Subcutaneous adipose tissue (tissue), 4 donors: ENCODE measurements around the gene NT5DC1. TPM values are rescaled to one million over a fixed set of nuclear protein-coding genes. Genes with fewer than 3 reads are reported as not detected.

Source experiments
- total RNA-seq, 4 donors: library from RNA; depleted of rRNA; stranded (reverse); fragments of >200 nt; gene quantifications; one replicate each; pipeline ENCODE4 v1.1.0, GENCODE V29; 2016
- TF ChIP-seq, protein P1 (sequence below): fragments of 450-650 bp; IDR thresholded peaks from one replicate; pipeline ENCODE4 v1.5.1; 2016; ENCODE audit warnings: low read depth, mild to moderate bottlenecking, control low read depth, antibody characterized with exemption, moderate library complexity

NT5DC1 gene
- total RNA-seq, 4 donors from 2014 or later: 7.7 to 19.2 (median 11.0) TPM

GRCh38 chr6:116192786-116193185, 92.1 kb downstream of the NT5DC1 start:
- TF ChIP-seq, protein P1, sequence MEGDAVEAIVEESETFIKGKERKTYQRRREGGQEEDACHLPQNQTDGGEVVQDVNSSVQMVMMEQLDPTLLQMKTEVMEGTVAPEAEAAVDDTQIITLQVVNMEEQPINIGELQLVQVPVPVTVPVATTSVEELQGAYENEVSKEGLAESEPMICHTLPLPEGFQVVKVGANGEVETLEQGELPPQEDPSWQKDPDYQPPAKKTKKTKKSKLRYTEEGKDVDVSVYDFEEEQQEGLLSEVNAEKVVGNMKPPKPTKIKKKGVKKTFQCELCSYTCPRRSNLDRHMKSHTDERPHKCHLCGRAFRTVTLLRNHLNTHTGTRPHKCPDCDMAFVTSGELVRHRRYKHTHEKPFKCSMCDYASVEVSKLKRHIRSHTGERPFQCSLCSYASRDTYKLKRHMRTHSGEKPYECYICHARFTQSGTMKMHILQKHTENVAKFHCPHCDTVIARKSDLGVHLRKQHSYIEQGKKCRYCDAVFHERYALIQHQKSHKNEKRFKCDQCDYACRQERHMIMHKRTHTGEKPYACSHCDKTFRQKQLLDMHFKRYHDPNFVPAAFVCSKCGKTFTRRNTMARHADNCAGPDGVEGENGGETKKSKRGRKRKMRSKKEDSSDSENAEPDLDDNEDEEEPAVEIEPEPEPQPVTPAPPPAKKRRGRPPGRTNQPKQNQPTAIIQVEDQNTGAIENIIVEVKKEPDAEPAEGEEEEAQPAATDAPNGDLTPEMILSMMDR: no peak

- TF ChIP-seq, protein P1: no peak
Measured at GRCh38 chr6:116196841-116197240, 96.2 kb downstream of the NT5DC1 start.

GRCh38 chr6:116200619-116201249, 100.1 kb downstream of the NT5DC1 start:
- TF ChIP-seq, protein P1: no peak

DNA sequence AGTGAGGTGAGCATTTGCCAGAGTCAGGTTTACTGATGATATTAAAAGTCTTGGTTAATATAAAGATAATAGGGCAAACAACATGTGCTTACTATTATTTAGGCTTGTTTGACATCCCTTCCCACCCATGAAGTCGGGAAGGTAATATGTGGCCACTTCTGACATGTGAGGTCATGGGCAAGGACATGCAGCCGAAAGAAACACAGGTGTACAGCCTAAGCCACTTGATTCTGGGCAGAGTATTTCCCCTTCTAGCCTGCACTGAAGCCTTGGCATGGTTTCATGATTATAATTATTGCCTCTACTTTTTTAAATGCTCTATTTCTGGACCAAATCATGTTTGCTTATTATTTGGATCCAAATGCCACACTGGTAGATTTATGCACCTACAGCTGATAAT, 100.9 kb downstream of the NT5DC1 start:
- TF ChIP-seq, protein P1: no peak

DNA sequence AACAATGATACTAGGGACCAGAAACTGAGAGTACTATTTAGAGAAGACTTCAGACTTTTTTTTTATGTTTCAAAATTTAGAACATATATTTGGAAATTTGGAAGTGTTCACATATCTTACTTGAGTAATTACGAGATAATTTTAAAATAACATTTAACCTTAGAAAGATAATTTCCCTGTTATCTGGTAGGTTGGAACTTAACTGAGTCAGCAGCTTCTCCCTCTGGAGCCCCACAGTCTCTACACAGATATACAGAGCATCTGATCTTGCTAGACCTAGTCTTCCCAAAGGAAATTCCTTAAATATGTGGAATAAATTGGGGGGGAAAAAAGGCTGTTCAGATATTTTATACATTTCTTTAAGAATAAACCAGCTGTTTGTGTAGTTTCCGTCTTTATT, 104.6 kb downstream of the NT5DC1 start:
- TF ChIP-seq, protein P1: no peak

DNA sequence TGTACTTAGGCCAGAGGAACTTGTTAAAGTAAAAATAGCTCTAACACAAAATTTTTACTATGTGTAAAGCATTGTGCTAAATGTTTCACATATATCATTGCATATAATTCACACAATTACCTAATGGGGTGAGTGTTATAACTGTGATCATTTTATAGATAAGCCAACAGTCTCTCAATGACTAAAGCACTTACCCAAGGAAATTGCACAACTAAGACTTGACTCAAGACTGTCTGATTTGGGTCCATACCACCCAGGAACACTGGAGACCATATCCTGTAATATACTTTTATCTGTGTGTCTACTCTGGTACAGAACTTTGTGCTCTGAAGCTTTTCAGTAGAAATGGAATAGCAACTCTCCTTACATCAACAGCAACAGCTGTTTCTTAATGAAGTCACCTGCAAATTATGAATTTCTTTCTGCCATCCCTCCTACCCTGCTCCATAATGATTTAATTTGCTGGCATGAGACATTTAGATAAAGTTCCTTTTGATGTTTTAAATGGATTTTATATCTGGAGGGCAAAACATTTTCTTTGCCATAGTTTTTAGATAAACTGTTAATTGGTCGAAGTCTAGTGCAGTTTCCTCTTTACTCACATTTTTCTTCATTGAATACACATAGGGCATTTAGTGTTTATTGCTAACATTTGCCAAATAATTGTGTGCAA, 105.7 kb downstream of the NT5DC1 start:
- TF ChIP-seq, protein P1: no peak

GRCh38 chr6:116208056-116208785, 107.6 kb downstream of the NT5DC1 start:
- TF ChIP-seq, protein P1: no peak
